NCI-H2029 (cell line): Measurements from ENCODE around the gene RPAP3.

Experiments
- DNase-seq: peaks from one replicate; lab custom pipeline; 2025; lab: John Stamatoyannopoulos, UW

RPAP3 gene, protein sequence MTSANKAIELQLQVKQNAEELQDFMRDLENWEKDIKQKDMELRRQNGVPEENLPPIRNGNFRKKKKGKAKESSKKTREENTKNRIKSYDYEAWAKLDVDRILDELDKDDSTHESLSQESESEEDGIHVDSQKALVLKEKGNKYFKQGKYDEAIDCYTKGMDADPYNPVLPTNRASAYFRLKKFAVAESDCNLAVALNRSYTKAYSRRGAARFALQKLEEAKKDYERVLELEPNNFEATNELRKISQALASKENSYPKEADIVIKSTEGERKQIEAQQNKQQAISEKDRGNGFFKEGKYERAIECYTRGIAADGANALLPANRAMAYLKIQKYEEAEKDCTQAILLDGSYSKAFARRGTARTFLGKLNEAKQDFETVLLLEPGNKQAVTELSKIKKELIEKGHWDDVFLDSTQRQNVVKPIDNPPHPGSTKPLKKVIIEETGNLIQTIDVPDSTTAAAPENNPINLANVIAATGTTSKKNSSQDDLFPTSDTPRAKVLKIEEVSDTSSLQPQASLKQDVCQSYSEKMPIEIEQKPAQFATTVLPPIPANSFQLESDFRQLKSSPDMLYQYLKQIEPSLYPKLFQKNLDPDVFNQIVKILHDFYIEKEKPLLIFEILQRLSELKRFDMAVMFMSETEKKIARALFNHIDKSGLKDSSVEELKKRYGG

DNA sequence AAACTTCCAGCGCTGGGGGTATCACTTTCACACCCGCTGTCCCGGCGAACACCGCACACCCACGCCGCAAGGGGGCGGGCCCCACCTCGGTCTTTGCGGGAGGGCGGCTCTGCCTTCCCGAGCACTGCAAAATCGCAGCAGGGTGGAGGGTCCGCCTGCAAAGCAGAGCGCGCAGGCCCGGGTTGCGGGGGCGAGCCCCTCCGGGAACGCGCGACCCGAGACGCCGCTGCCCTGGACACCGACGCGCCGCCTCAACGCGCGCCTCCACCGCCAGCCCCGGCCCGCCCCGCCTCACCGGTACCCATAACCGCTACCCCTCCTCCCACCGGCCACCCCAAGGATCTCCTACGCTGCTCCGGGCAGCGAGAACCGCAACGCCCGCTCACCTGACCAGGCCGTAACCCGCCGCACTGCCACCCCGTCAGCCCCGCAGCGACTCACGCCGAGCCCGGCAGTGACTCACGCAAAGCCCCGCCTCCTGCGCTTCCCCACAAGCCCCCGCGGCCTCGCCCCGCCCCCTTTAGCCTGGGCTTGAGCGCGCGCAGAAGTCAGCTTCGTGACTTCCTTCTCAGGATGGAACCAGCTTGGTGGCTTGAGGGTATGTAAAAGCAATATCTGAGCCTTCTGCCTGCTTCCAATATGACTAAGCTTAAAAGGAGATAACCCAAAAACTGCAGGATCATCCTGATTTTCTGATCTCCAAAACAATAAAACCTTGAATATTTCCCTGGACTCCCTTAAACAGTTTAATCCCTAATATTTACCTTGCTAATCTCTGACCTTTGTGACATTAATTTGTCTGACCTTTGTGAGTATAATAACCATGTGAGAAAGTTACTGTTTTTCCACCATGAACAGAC is at the start of gene RPAP3:
Gene RPAP3 (minus strand): TSS at position 465 of the 860 bp plus-strand sequence. CDS start 3,190 bp downstream, outside the sequence.
- peak; percentile 96 for DNase-seq

DNA sequence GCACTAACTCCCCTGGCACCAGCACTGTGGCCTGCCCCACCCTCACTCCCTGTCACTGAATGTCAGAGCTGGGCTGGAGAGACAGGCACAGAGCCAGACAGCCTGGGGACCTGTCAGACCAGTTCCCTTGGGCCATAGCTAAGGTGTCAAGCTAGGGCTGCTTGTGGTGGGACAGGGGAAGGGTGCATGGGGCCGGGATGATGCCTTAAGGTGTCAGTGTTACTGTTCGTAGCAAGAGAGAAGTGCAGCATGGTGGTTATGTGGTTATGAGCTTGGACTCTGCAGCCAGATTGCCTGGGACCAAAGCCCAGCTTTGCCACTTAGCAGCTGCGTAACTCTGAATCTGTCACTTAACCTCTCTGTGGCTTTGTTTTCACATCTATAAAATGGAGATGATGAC is 49.1 kb upstream of the RPAP3 start:
- DNase-seq, result peak; percentile 84

DNA sequence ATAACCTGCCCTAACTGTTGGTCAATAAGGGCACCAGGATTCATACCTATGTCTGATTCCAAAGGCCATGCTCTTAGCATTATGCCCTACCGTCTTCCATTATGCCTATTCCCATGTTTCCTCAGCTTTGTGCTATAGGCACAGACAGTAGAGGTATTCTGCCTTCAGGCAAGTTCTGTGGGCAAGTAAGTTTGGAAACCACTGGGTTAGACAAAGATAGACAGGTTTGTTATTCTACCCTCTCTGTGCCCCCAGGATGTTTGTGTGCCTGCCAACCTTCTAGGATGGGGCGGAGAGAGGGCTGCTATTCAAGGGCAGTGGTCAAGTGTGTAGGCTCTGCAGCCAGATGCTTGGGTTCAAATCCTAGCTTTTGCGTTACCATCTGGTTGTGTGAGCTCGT is 48.3 kb upstream of the RPAP3 start:
- no peak for DNase-seq

DNA sequence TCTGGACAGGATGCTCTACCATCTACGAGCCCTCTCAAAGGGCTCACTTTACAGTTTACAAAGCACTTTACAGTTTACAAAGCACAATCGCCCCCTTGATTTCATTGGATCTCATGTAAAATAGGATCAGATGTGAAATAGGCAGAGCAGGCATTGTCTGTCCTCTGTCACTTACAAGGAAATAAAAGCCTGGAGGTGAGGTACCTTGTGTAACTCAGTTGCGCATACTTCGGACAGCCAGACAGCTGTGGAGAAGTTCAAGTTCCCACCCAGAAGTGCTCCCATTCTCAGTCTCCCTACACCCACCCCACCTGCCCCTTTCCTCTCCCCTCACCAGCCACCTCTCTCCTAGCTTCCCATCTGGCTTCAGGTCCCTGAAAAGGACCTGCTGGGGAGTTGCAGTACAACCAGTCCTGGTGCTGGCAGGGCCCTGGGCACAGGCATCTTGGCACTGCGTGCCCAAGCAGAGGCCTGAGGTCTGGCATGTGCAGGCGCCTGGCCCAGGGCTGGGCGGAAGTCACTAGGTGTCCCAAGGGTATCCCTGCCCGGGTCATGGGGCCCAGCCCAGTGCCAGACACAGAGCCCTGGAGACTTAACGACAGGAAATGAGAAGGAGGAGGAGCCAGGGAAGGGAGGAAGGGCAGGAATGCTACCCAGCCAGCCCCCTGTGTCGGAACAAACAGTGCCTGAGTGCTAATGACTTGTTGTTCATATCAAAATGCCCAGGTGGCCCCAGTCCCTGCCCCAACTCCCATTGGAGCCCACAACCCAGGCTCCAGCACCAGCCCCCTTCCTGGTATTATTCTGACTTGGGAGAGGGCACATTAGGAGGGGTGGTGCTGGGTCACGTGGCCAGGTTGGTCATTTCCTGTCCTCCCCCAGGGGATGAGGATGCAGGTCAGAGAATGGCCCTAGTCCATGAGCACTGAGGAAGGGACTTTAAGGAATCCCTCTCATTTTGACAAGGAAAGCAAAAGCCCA is 47.5 kb upstream of the RPAP3 start:
- DNase-seq, result peak; percentile 46

DNA sequence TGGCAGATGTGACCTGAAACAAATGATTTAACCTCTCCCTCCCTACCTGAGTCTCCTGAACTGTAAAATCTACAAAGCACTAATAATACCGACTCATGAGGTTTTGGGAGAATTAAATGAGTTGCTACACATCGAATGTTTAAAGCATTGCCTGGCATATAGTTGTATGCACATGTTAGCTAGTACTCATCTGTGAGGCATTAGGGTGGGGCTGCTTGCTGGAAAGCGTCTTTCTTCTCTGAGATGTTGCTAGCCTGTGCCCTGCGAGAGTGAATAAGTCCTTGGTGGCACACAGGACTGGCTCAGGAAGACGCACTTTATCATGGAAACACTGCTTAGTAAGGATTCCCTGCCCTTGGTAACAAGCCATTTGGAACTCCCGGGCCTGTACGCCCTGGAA is 46.7 kb upstream of the RPAP3 start:
- DNase-seq, result no peak

DNA sequence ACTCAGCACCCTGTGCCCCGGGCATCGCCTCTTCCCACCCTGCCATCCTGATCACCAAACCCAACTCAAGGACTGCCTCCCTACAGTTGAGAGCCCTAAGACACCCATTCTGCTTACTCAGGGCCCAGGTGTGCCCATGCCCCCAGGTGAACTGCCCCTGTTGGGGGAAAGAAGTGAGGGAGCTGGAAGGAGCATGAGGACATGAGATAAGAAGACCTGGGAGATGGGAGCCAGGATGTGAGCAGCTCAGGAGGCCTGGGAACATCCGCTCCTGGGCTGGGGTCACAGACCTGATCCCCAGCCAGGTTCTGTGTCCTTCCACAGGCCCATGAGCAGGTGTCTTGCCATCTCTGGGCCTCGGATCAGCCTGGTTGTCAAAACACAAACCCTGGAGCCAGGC is 46.3 kb upstream of the RPAP3 start:
- no peak for DNase-seq

DNA sequence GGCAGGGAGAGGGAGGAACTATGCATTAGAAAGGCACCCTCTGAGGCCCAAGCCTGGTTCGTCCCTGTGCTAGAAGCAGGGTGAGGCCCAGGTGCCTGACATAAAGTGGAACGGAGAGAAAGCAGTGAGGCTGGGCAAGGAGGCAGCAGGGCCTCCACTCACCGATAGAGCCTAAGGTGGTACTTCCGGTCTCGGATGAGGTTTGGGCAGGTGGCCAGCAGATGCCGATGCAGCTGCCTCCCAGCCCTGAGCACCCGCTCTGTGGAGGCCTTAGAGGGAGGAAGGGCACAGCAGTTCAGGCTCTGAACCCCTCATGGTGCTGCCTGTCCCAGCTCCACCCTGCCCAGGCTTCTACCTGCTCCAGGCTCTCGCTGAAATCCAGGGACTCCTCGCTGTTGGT is 45.7 kb upstream of the RPAP3 start:
- no peak for DNase-seq

DNA sequence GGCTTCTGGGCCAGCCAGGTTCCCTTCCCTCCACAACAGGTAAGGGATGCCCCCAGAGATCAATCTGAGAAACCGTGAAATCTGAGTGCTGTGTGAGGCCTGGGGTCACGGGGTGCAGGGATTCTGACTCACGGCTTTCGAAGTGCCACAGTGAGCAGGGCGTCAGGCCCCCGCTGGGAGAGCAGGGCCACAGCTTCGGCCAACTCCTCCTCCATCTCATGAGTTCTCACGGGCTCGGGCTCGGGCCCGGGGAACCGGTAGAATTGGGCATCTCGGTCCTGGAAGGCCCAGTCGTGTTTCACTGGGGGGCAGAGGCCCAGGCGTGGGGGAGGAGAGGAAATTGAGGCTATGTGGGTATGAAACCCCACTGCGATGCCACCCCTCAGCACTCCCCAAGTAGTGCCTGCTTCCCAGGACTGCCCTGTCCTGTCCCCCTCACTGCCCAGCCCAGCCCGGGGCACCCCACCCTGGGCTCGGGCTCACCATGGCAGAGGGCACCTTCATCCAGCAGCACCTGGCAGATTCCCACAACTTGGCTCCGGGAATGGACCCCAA is 45.2 kb upstream of the RPAP3 start:
- DNase-seq, result no peak

DNA sequence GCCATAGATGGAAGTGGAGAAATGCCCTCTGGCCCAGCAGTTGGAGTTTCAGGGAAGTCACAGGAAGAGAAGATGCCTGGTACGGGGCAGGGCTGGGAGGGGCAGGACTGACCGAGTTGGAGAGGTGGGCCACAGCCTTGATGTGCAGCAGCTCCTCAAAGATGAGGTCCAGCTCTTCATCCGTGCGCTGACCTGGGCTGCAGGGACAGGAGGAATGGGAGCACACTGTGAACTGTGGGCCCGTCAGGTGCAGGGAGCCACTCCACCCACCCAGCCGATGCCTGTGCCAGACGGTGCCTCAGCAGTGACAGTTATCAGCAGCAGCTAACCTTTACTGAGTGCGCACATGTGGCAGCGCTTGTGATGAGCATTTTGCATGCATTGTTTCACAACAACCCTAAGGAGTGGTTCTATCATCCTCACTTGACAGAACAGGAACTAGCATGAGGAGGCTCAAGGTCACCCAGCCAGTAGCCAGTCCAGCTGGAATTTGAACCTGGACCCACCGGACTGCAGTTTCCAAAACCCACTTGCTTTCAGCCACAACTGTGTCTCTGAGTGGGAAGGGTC is 44.5 kb upstream of the RPAP3 start:
- DNase-seq, result no peak

DNA sequence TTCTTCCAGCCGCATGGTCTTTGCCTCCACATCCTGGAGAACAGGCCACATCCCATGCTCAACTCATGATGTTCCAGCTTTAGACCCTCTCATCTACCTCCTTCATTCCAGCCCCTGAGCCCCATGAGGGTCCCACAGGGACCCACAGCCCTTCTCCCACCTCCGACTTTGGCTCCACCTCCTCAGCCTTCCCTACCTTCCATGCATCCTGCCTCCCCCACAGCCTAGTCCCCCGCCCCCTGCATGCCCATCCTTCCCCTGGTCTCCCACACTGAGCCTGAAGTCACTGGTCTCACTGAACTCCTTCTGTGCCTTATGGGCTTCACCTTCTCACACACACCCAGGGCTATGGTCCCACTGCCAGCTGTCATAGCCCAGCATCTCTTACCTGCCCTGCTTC is 43.1 kb upstream of the RPAP3 start:
- no peak for DNase-seq

DNA sequence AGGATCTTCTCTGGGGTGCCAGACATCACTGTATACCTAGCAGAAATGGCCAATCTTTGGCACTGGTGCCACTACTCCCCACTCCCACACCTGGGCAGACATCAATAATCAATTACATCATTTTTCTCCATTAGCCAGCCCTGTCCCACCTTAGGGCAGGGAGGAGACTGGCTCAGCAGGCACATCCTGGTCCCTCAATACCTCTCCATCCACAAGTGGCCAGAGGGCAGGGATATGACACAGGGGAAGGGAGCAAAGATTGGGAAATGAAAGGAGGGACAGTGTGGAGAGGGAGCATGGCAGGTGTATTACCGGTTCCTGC is 42.6 kb upstream of the RPAP3 start:
- DNase-seq, result no peak

DNA sequence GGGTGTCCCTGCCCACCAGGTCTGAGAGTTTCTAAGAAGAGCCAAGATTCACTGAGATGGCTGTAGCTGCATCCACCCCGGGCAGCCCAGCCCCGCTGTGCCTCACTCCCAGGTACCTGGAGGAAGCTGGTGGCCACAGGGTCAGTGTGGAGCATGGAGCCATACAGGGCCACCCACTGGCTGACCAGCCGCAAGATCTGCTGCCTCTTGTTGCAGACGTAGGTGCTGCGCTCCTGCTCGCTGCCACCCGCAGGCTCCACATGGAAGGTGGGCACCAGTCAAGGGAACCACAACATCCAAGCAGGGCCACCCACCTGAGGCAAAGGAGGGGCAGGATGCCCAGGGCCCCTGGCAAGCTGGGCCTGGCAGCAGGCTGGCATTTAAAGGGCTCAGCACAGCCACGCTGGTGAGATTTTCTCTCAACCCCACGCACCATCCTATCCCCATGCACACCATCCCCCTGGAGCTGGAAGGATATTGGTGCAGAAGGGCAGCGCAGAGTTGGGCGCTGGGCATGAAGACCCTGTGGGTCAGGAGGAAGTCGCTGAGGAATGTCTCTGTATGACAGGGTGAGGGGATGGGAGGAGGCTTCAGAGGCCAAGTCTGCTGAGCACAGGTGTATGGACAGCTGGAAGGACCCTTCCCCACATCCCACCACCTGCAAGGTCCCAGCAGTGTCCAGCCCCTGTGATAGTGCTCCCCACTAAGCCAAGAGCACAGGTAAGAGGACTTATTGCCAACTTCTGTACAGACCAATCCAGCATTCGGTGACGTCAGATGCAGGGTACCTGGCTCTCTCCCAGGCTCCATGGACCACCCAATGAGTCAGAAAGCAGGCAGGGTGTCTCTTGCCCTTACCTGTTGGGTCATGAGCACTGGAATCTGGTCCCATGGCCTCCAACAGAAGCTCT is 42.0 kb upstream of the RPAP3 start:
- no peak for DNase-seq

DNA sequence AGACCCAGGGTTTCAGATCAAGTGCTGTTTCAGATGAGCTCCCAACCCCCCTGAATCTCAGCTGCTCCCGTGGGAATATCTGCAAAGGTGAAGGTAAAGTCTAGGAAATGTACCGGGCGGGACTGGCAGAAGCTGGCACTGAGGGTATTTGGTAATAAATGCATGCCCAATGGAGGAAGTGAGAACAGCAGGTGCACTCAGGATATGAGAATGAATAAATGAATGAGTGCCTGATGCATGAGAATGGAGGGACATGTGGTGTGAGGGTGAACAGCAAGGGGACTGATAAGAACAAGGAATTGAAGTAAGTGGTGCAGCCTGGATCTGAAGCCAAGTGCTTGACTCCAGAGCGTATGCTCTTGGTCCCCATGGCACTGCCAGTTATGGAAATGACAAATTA is 41.3 kb upstream of the RPAP3 start:
- DNase-seq, result no peak

DNA sequence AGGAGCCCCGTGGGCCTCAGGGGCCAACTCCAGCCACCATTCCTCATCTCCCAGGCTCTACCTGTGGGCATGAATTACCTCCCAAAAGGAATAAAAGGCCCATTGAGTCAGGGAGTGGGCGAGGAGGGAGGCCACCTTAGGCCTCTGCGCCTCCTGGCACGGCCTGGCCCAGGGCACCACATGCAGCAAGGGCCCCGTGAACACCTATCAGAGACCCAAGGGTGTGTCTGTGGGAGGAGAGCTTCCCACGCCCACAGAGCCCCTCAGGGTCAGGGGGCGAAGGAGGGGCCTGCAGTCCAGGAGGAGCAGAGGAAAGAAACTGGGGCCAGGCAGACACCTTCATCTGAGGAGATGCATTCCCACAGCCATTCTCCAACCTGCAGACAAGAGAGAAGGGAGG is 40.7 kb upstream of the RPAP3 start:
- DNase-seq, result no peak

DNA sequence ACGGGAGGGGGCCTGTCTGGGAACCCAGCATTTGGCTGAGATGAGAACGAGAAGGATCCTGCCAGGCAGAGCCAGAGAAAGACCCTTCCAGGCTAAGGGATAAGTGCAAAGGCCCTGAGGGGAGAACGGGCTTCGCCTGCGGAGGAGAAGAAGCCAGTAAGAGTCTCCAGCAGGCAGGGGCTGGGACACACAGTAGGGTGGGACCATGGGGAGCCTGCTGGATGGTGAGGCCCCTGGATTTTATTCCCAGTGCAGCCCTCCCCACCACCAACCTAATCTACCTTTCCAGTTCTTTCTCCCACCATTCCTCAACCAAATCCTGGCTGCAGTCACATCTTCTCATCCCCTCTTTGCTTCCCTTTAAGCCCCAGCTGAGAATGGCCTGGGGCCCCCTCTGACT is 40.2 kb upstream of the RPAP3 start:
- no peak for DNase-seq

DNA sequence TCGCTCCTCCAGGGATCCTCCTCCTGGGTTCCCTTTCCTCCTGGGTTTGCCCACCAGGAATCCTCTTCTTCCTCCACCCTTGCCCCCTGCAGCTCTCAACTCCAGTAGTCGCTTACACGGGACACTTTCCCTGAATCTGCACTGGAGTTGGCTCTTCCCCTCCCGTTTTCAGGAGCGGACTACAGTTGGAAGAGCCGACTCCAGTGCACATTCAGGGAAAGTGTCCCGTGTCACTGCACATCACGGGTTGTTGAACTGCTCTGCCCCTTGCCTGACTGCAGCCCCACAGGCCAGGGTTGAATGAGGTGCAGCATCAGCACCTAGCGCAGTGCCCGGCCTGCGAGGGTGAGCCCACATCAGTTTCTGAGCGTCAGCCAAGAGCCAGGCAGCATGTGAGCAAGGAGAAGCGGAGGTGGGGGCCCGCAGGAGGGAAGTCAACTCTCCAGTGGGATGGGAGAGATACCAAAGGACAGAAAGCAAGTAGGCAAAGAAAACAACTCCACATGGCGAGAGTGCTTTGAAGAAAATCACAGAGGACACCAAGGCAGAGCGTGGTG is 39.7 kb upstream of the RPAP3 start:
- DNase-seq, result no peak

DNA sequence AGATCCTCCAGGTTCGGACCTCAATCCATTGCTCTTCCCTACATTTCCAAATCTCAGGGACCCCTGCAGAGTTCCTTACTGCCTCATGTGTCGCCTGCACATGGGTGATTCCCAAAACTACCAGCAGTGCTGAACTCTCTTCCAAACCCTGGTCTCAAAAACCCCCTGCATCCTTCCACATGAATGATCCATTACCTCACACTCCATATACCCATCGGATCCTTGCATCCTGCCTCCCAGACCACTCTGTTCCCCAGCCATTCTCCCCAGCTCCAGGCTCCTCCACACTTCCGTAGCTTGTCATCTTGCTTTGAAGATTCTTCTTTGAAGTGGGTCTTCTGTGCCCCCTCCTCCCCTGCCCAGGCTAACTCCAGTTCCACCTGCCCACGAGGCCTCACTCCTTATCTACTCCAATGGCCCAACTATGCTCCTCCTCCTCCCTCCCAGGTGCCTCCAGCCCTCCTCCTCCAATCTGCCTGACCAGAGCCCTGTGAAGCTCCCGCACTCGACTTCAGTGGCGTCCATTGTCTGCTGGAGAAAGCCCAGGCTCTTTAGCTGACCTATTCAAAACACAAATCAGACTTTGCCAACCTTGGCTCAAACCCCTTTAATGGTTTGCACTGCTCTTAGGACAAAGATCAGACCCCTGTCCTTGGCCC is 39.1 kb upstream of the RPAP3 start:
- no peak for DNase-seq

DNA sequence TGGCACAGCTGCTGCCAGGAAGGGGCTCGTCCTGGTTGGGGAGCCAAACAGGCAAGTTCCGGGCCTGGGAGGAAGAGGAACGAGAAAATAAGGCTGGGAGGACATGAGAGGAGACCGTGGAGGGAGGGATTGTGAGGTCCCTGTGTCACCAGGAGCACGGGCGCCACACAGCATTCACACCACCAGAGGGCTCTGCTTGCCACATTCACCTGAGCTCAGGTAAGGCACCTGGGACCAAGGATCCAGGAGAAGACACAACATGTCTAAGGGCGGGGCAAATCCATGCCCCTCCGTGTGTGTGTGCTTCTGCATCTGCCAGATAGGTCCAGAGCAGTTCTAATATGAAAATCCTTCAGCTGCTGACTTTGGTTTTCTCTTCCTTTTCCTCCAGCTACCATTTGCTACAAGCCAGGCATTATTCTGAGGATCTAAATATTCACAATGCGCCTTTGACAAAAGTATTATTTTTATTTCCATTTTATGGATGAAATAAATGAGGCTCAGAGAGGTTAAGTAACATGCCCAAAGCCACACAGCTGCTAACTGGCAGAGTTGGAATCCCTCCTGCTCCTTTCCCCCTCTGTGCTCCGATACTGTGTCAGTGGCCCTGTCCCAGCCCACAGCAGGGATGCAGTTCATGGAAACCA is 38.3 kb upstream of the RPAP3 start:
- peak; percentile 66 for DNase-seq
